Renal pelvis (tissue), 12 donors: ENCODE measurements around the gene PIP5K1A. TPM values are rescaled to one million over a fixed set of nuclear protein-coding genes. Genes with fewer than 3 reads are reported as not detected.

ENCODE experiments used
- DNase-seq: peaks from one replicate; pipeline ENCODE4 v3.0.0-alpha.2; 2013
- long read RNA-seq, 16 experiments: transcript quantifications; one replicate each; lab custom pipeline, GENCODE V29; 2026
- polyA plus RNA-seq, 3 donors: library from polyadenylated mRNA; unstranded; fragments of 120-200 nt; gene quantifications; one replicate each; pipeline ENCODE4 v1.2.1, GENCODE V29; 2013; ENCODE audit not compliant: insufficient read length in 3 of 3

Gene PIP5K1A
- polyA plus RNA-seq, result 10 to 100 TPM; 61.7 to 89.4 (median 74.3) TPM
- long read RNA-seq, donor 1, transcript PIP5K1A-204 (15 exons, 3,737 nt), result major isoform, 9 of 15 reads
- long read RNA-seq, donor 1, partial matches to known transcripts, result 0 of 15 reads
- long read RNA-seq, donor 1, other reads (novel, unspliced or antisense), result 0 of 15 reads
- long read RNA-seq, donor 2, transcript PIP5K1A-204 (15 exons, 3,737 nt), result minor isoform, 5 of 19 reads
- long read RNA-seq, donor 2, transcript PIP5K1A-201 (15 exons, 3,767 nt), result major isoform, 8 of 19 reads
- long read RNA-seq, donor 2, partial matches to known transcripts, result 5 of 19 reads
- long read RNA-seq, donor 2, other reads (novel, unspliced or antisense), result 0 of 19 reads
- long read RNA-seq, donor 3, partial matches to known transcripts, result 0 of 6 reads
- long read RNA-seq, donor 3, other reads (novel, unspliced or antisense), result 0 of 6 reads
- long read RNA-seq, donor 4, transcript PIP5K1A-201 (15 exons, 3,767 nt), result major isoform, 5 of 10 reads
- long read RNA-seq, donor 4, partial matches to known transcripts, result 0 of 10 reads
- long read RNA-seq, donor 4, other reads (novel, unspliced or antisense), result 0 of 10 reads
- long read RNA-seq, donor 5, partial matches to known transcripts, result 0 of 6 reads
- long read RNA-seq, donor 5, other reads (novel, unspliced or antisense), result 0 of 6 reads
- long read RNA-seq, donor 6, transcript PIP5K1A-201 (15 exons, 3,767 nt), result major isoform, 11 of 17 reads
- long read RNA-seq, donor 6, partial matches to known transcripts, result 5 of 17 reads
- long read RNA-seq, donor 6, other reads (novel, unspliced or antisense), result 0 of 17 reads
- long read RNA-seq, donor 7, transcript PIP5K1A-201 (15 exons, 3,767 nt), result major isoform, 6 of 14 reads
- long read RNA-seq, donor 7, transcript PIP5K1A-204 (15 exons, 3,737 nt), result minor isoform, 5 of 14 reads
- long read RNA-seq, donor 7, partial matches to known transcripts, result 0 of 14 reads
- long read RNA-seq, donor 7, other reads (novel, unspliced or antisense), result 0 of 14 reads
- long read RNA-seq, donor 8, partial matches to known transcripts, result 0 of 4 reads
- long read RNA-seq, donor 8, other reads (novel, unspliced or antisense), result 0 of 4 reads
- long read RNA-seq, donor 9, transcript PIP5K1A-201 (15 exons, 3,767 nt), result major isoform, 11 of 27 reads
- long read RNA-seq, donor 9, transcript PIP5K1A-204 (15 exons, 3,737 nt), result minor isoform, 9 of 27 reads
- long read RNA-seq, donor 9, partial matches to known transcripts, result 5 of 27 reads
- long read RNA-seq, donor 9, other reads (novel, unspliced or antisense), result 0 of 27 reads
- long read RNA-seq, donor 10, partial matches to known transcripts, result 6 of 14 reads
- long read RNA-seq, donor 10, other reads (novel, unspliced or antisense), result 0 of 14 reads
- long read RNA-seq, donor 11, transcript PIP5K1A-204 (15 exons, 3,737 nt), result major isoform, 5 of 10 reads
- long read RNA-seq, donor 11, partial matches to known transcripts, result 0 of 10 reads
- long read RNA-seq, donor 11, other reads (novel, unspliced or antisense), result 0 of 10 reads
- long read RNA-seq, donor 12, transcript PIP5K1A-201 (15 exons, 3,767 nt), result major isoform, 9 of 14 reads
- long read RNA-seq, donor 12, partial matches to known transcripts, result 0 of 14 reads
- long read RNA-seq, donor 12, other reads (novel, unspliced or antisense), result 0 of 14 reads
- long read RNA-seq, donor 13, partial matches to known transcripts, result 16 of 20 reads
- long read RNA-seq, donor 13, other reads (novel, unspliced or antisense), result 0 of 20 reads
- long read RNA-seq, donor 14, result 0 reads
- long read RNA-seq, donor 15, transcript PIP5K1A-201 (15 exons, 3,767 nt), result major isoform, 9 of 13 reads
- long read RNA-seq, donor 15, partial matches to known transcripts, result 0 of 13 reads
- long read RNA-seq, donor 15, other reads (novel, unspliced or antisense), result 0 of 13 reads
- long read RNA-seq, donor 16, transcript PIP5K1A-201 (15 exons, 3,767 nt), result major isoform, 5 of 7 reads
- long read RNA-seq, donor 16, partial matches to known transcripts, result 0 of 7 reads
- long read RNA-seq, donor 16, other reads (novel, unspliced or antisense), result 0 of 7 reads

DNA sequence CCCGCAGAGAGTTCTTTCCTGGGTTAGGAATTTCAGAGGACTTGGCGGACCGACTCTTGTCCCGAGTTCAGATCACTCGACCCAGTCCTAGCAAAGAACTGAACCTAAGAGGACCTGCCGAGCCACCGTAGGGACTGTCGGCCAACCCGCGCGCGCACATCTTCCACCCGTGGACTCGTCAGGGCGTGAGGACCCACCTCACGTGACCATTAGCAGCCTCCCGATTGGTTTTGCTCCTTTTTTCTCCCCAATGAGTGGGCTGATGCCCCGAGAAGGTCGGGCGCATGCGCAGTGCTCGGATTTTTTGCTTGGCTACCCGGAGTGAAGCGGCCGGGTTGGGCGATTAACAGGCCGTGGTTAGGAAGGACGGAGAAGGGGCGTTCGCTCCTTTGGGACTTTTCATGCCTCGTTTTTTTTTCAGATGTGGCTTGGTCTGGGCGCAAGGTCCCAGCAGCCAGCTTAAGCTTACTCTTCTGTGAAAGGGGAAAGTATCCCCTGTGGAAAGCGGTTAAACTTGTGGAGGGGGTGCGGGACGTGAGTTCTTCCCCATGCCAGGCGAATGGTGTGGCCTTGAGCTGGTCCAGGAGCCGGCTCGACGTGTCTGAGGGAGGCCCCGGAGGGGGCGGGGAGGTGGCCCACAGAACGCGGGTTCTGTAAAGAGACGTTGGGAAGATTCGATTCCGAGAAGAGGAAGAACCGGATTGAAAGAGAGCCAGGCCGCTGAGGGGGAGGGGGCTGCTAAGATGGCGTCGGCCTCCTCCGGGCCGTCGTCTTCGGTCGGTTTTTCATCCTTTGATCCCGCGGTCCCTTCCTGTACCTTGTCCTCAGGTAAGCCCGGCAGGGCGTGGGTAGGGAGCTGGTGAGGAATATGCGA, at the start of gene PIP5K1A:
PIP5K1A (plus strand) TSS at position 299 of the 874 bp plus-strand sequence; CDS start at position 744, 445 bp downstream.
- DNase-seq, result peak; percentile 99

- no peak for DNase-seq
These were observed 41.9 kb upstream of the PIP5K1A start, which contains the start of gene TNFAIP8L2 for GRCh38 chr1:151156515-151156819. TNFAIP8L2 (plus strand) TSS chr1:151156649; CDS start chr1:151158698, 2,049 bp downstream.

GRCh38 chr1:151157067-151157531, 41.3 kb upstream of the PIP5K1A start:
- no peak for DNase-seq

- no peak for DNase-seq
These were observed 40.0 kb upstream of the PIP5K1A start for GRCh38 chr1:151158326-151158725.

- DNase-seq, result no peak
These were observed 39.6 kb upstream of the PIP5K1A start for GRCh38 chr1:151158751-151159251.

- DNase-seq, result no peak
These were observed 39.0 kb upstream of the PIP5K1A start for GRCh38 chr1:151159373-151159772.

- DNase-seq, result no peak
These were observed 33.5 kb upstream of the PIP5K1A start for GRCh38 chr1:151164732-151165280.

- peak; percentile 63 for DNase-seq
These were observed 33.0 kb upstream of the PIP5K1A start for GRCh38 chr1:151165281-151165737.

- peak; percentile 99 for DNase-seq
These were observed 32.4 kb upstream of the PIP5K1A start, which contains the start of the genes LYSMD1 and SCNM1 for GRCh38 chr1:151165738-151166504. LYSMD1 (minus strand) TSS chr1:151165902; CDS start chr1:151165258, 644 bp downstream. SCNM1 (plus strand) TSS chr1:151166144; CDS start chr1:151166153, 9 bp downstream.

DNA sequence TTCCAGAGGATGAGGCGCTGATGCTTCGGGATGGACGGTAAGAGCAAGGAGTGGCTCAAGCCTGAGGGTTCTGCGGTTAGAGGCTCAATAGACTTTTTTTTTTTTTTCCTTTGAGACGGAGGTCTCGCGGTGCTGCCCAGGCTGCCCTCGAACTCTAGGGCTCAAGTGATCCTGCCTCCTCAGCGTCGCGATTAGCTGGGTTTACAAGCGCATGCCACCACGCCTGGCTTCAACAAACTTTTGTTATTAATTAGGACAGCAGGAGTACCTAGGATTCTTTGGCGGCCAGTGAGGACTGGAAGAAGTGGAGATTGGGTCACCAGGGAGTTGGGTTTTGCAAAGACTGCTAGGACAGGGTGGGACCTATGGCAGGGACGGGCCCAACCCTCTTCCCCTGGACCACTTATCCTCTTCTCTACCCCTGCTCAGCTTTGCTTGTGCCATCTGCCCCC, 31.8 kb upstream of the PIP5K1A start:
- no peak for DNase-seq

DNA sequence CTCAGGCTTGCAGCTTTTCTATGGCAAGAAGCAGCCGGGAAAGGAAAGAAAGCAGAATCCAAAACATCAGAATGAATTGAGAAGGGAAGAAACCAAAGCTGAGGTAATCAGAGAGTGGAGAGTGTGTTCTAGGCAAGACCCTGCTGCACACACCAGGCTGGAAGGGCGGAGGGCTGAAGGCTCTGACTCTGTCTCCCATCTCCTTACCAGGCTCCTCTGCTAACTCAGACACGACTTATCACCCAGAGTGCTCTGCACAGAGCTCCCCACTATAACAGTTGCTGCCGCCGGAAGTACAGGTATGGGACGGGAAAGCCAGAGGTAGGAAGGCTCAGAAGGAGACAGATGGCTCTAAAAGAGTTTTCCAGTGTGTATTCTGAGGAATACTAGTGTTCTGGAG, 31.2 kb upstream of the PIP5K1A start:
- DNase-seq, result no peak

GRCh38 chr1:151171190-151171589, 27.2 kb upstream of the PIP5K1A start:
- no peak for DNase-seq

DNA sequence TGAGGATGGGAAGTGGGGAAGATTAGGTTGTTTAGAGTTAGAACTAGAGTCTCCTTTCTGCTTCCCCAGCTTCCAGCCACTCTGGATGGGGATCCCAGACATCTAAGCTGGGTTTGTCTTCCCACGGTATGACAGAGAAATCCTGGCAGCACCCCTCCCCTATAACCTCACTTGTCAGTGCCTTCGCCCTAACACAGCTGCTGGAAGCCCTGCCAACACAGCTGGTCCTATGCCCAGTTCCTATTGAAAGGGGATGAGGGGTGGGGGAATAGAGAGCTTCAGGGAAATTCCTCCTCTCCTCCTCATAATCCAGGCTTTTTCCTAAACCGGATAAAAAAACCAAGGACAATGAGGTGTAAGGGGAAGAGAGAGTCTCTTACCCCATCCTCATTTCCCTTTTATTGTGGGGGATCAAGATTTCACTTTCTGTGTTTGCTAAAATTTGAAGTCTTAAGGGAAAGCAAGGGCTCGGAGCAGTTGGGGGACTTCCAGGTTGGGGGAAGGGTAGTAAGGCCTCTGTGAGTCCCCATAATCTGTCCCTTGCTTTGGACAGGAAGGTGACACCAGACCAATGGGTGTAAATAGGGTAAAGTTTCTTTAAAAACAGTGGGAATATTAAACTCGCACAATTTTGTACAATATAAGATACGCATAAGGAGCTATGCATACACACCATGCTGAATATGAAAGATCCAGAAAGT, 23.2 kb upstream of the PIP5K1A start:
- no peak for DNase-seq

DNA sequence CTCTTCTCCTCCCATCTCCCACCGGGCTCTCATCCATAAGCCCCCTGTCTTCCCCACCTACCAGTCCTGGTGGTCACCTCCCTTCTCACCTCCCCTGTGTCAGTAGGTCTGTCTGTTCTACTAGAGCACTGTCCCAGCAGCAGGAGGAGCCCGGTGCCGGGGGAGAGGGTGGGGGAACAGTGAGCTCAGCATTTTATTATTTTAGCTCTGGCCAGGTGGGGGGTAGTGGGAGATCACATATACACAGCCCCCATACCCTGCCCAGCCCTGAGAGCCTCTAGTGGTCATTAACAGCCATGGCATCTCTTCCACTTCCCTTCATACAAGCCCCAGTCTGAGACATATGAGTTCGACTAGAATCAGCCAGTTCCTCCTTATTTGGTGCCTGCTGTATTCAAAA, 22.5 kb upstream of the PIP5K1A start, which contains the start of gene TMOD4:
TMOD4 (minus strand) TSS at position 119 of the 400 bp plus-strand sequence. CDS start 1,106 bp downstream, outside the sequence.
- DNase-seq, result no peak

DNA sequence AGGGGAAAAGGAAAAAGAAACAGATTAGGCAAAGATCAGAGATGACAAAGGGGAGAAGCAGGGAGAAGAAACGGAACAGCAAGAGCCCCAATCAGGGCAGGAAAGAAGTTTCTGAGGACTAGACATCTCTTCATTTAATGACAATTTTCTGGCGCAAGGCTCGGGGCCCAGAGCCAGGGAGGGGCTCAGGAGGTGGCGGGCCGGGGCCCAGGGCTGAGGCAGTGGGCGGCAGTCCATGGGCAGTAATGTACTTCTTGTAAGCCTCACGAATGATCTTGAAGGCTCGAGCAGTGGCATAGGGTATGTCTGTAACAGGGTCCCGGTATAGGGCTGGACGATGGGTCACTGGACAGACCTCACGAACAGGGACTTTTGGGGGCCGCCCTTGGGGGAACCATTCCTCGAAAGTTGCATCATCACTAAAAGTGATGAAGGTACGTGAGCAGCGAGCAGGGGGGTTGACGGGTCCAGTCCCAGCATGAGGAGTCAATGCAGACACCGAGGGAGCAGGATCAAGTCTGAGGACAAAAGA, 21.8 kb upstream of the PIP5K1A start:
- DNase-seq, result no peak

- no peak for DNase-seq
These were observed 14.1 kb upstream of the PIP5K1A start for GRCh38 chr1:151184211-151184610.
